Breast epithelium (tissue), 3 donors: ENCODE data around the gene APOA1.

Source experiments
- POLR2A ChIP-seq: fragments of 450-650 bp; IDR thresholded peaks from one replicate; pipeline ENCODE4 v1.6.1; 2016; ENCODE audit warnings: antibody characterized with exemption, mild to moderate bottlenecking, moderate library complexity
- POLR2AphosphoS5 ChIP-seq, 3 donors: sonication (generic); formaldehyde crosslinking; IDR thresholded peaks; one replicate each; pipeline ENCODE4 v1.6.1; 2017; ENCODE audit warnings: antibody characterized with exemption in 3 of 3

- no peak for TF ChIP-seq POLR2A
- TF ChIP-seq POLR2AphosphoS5 (IDR thresholded peaks at IDR 0.05), result no peak
Measured at GRCh38 chr11:116859175-116859574, 21.8 kb upstream of the APOA1 start.
